Measurements from ENCODE around the gene EPHB3. TPM values are rescaled to one million over a fixed set of nuclear protein-coding genes. Genes with fewer than 3 reads are reported as not detected.

EPHB3 gene
- total RNA-seq, 2 experiments from 2014 or later, result 0.19 to 0.22 TPM

DNA sequence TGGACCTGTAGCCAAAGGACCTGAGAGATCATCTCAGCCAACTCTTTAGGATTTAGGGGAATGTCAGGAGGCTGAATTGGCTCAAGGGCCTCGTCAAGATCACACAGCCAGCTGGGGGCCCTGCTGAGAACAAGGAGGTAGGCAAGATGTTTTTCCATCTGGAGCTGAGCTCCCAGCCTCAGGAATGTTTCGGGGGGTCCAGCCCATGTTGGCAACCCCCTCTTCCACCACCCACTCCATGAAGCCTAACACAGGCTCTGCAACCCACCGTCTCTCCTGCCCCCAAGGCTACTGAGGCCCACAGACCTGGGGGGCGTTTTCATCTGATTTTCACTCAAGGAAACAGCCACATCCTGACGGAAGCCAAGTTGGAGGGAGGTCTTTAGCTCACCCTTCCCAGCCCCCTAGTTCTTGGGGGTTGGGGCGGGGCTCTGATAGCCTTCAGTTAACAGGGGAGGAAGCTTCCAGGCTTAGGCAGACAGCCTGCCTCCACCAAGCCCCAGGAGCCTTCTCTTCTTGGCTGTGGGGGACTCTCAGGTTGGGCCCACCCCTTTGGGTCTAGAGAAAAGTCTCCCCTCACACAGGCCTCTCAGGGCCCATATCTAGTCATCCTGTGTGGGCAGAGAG, 48.8 kb downstream of the EPHB3 start:
- Mint-ChIP-seq H3K4me3 (no peak overlapping the region), H3K27ac (no peak overlapping the region), H3K4me1 (ENCODE audit: low read depth) (peaks cover 26% of the 10 kb centered on the region), H3K36me3 (ENCODE audit: low read depth) (no peaks in the 10 kb centered on the region), H3K9me3 (no peaks in the 10 kb centered on the region), H3K27me3 (peaks cover 16% of the 10 kb centered on the region)
- Histone ChIP-seq H3K9me3 (ENCODE audit: control insufficient read depth in 1 of 2, insufficient read depth in 1 of 2, low read length in 2 of 2) (no peaks in the 10 kb centered on the region), H3K27me3 (ENCODE audit: control insufficient read depth in 1 of 2, insufficient read depth in 2 of 2, low read length in 2 of 2) (no peaks in the 10 kb centered on the region), H3K27ac (ENCODE audit: low read depth in 1 of 2, low read length in 2 of 2) (no peak overlapping the region), H3K36me3 (ENCODE audit: insufficient read depth, low read length) (no peaks in the 10 kb centered on the region), H3K4me3 (ENCODE audit: low read length) (no peak overlapping the region), H3K4me1 (ENCODE audit: insufficient read depth, low read length) (peaks cover 12% of the 10 kb centered on the region)
- TF ChIP-seq, protein P1, sequence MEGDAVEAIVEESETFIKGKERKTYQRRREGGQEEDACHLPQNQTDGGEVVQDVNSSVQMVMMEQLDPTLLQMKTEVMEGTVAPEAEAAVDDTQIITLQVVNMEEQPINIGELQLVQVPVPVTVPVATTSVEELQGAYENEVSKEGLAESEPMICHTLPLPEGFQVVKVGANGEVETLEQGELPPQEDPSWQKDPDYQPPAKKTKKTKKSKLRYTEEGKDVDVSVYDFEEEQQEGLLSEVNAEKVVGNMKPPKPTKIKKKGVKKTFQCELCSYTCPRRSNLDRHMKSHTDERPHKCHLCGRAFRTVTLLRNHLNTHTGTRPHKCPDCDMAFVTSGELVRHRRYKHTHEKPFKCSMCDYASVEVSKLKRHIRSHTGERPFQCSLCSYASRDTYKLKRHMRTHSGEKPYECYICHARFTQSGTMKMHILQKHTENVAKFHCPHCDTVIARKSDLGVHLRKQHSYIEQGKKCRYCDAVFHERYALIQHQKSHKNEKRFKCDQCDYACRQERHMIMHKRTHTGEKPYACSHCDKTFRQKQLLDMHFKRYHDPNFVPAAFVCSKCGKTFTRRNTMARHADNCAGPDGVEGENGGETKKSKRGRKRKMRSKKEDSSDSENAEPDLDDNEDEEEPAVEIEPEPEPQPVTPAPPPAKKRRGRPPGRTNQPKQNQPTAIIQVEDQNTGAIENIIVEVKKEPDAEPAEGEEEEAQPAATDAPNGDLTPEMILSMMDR (IDR thresholded peaks at IDR 0.05), result no peak
- POLR2A ChIA-PET, result no interaction called here
- ATAC-seq (ENCODE audit: poor library complexity) (no peak), DNase-seq (peak in 1 of 14 experiments; percentile 3)
- CTCF ChIA-PET, result no interaction called here
- intact Hi-C loops (cut with DNase I, micrococcal nuclease), result no loop called here

DNA sequence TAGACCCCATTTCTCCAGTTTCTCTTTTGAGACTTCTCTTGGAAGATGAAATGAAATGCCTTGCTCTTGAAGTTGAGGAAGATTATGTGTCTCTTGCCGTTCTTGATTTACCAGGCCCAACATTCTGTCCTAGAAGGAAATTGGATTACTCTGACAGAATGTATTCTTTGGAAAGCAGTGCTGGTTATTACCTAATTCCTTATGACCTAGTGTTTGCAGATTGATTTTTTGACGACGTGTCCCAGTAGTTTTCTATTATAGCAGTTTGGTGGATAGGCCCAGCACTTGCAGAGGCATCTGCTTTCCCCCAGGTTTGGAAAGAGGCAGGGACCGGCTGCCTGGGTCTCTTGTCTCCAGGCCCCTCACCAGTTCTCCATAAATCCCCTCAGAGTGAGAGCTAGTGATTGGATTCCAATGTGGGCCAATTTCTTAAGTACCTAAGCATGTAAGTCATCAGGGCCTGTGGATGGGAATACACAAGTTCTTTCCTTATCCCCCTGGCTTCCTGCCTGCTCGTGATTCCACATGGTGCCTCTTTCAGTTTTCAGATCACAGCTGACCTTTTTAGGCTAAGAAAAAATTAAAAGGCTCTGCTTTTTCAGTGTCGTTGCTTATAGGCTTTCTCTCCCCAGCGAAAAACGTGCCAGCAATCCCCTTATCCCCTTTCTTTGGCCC, 50.2 kb downstream of the EPHB3 start:
- H3K27me3 ChIP-seq (ENCODE audit: control insufficient read depth in 1 of 2, insufficient read depth in 2 of 2, low read length in 2 of 2), result no peaks in the 10 kb centered on the region
- no peaks in the 10 kb centered on the region for H3K9me3 ChIP-seq (ENCODE audit: control insufficient read depth in 1 of 2, insufficient read depth in 1 of 2, low read length in 2 of 2)
- H3K36me3 Mint-ChIP-seq (ENCODE audit: low read depth), result no peaks in the 10 kb centered on the region
- CTCF ChIA-PET, result no interaction called here
- no peak for ATAC-seq (ENCODE audit: poor library complexity)
- POLR2A ChIA-PET, result no interaction called here
- TF ChIP-seq, protein P1 (IDR thresholded peaks at IDR 0.05), result no peak
- peaks cover 6% of the 10 kb centered on the region for H3K27me3 Mint-ChIP-seq
- H3K27ac Mint-ChIP-seq, result no peak overlapping the region
- intact Hi-C loops (cut with DNase I, micrococcal nuclease), result no loop called here
- H3K9me3 Mint-ChIP-seq, result no peaks in the 10 kb centered on the region
- no peak overlapping the region for H3K27ac ChIP-seq (ENCODE audit: low read depth in 1 of 2, low read length in 2 of 2)
- no peak overlapping the region for H3K4me3 ChIP-seq (ENCODE audit: low read length)
- H3K4me1 Mint-ChIP-seq (ENCODE audit: low read depth), result peaks cover 22% of the 10 kb centered on the region
- no peaks in the 10 kb centered on the region for H3K36me3 ChIP-seq (ENCODE audit: insufficient read depth, low read length)
- no peak overlapping the region for H3K4me3 Mint-ChIP-seq
- DNase-seq, result no peak
- peaks cover 12% of the 10 kb centered on the region for H3K4me1 ChIP-seq (ENCODE audit: insufficient read depth, low read length)

DNA sequence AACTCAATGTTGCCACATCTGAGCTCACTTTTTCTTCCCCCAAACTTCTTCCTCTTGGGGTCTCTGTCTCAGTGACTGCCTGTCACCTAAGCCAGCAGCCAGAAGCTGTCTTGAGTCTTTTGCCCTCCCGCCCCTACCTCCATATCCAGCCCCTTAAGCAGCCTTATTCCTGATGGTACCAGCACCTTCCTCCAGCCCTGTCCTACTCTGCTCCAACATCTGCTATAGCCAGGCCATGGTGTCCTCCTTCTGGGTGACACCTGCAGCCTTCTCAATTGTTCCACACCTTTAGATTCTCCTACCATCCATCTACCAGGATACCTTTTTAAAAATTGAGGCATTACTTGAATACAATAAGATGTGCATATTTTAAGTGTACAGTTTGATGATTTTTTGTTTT, 53.8 kb downstream of the EPHB3 start:
- ChIA-PET POLR2A (no interaction called here), CTCF (no interaction called here)
- H3K36me3 Mint-ChIP-seq (ENCODE audit: low read depth), result no peaks in the 10 kb centered on the region
- H3K27ac ChIP-seq (ENCODE audit: low read depth in 1 of 2, low read length in 2 of 2), result no peak overlapping the region
- ATAC-seq (ENCODE audit: poor library complexity), result no peak
- H3K9me3 ChIP-seq (ENCODE audit: control insufficient read depth in 1 of 2, insufficient read depth in 1 of 2, low read length in 2 of 2), result no peaks in the 10 kb centered on the region
- TF ChIP-seq, protein P1 (IDR thresholded peaks at IDR 0.05), result no peak
- no peaks in the 10 kb centered on the region for H3K27me3 ChIP-seq (ENCODE audit: control insufficient read depth in 1 of 2, insufficient read depth in 2 of 2, low read length in 2 of 2)
- no peak overlapping the region for H3K4me3 ChIP-seq (ENCODE audit: low read length)
- intact Hi-C loops (cut with DNase I, micrococcal nuclease), result no loop called here
- no peaks in the 10 kb centered on the region for H3K27me3 Mint-ChIP-seq
- peaks cover 18% of the 10 kb centered on the region for H3K4me1 ChIP-seq (ENCODE audit: insufficient read depth, low read length)
- no peak overlapping the region for H3K4me3 Mint-ChIP-seq
- no peaks in the 10 kb centered on the region for H3K9me3 Mint-ChIP-seq
- H3K4me1 Mint-ChIP-seq (ENCODE audit: low read depth), result peaks cover 18% of the 10 kb centered on the region
- H3K27ac Mint-ChIP-seq, result no peak overlapping the region
- no peak for DNase-seq
- no peaks in the 10 kb centered on the region for H3K36me3 ChIP-seq (ENCODE audit: insufficient read depth, low read length)
